Retina (tissue), 1 donor: ENCODE data around the gene FBXL7.
"Not testable (repeated sequence)": the region's sequence is repeated elsewhere in the genome, so short reads cannot be mapped to it uniquely, and the experiment has no call there.

Source experiments
- DNase-seq: peaks from one replicate; pipeline ENCODE4 v3.0.0-alpha.2; 2016

FBXL7 gene

DNA sequence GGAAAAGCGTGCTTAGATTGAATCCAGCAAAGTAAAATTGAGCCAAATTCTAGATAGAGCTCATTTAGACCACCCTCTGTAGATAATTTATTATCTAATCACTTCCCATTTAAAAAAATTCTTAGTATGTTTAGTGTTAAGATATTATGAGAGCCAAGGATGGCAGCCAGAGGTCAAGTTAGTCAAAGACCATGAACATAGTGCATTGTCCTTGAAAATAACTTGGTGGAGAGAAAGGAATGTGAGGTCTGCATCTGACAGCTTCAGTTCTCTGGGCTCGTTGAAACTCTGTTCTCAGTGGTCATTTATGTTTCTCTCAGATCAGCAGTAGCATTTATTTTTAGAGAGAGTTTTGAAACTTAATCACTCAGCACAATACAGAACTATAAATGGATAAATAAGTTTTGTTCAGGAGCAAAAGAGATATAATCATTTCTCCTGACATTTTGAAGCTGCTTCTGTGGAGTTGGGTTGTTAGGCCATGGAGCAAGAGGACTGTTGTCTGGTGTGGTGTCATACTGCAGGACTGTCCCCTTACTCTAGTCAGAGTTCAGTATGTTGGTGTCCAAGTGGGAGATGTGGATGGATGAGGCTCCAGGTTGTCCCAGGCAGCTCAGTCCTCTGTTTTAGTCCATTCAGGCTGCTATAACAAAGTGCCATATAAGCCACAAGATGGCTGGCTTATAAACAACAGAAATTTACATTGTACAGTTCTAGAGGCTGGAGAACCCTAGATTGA lies 337.7 kb downstream of the FBXL7 start:
- DNase-seq: no peak

DNA sequence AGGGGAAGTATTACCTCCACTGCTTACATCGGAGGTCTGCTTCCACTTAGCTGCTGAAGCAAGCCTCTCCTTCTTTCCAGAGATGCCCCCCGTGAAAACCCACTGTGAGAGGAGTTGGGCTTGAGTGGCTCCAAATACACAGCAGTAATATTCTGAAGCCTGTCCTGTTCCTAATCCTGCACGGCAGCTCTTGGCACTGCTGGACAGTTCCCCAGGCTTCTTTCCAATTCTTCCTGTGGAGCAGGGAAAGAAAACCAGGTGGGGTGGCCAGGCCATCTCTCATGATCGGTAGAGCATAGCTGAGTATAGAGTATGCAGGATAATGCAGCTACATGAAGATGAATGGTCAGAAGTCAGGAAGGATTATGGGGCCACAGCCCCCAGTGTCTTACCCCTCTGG lies 344.3 kb downstream of the FBXL7 start:
- no peak for DNase-seq

DNA sequence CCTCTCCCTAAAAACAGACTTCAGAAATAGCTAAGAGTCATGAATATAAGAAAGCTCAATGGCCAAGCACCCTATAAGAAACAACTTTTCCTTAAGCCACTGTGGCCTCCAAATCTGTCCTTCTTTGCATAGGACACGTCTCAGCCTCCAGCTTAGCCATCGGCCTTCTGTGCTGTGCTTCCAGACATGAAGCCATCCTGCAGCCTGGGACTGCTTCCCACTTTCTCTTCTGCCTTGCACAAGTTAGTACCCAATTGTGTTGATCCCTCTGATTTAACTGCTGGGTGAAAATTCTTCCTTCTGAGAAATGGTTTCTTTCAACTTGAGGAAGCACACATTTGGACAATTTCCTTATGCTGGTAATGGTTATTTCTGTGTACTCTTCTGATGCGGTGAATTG lies 344.9 kb downstream of the FBXL7 start:
- DNase-seq: no peak

DNA sequence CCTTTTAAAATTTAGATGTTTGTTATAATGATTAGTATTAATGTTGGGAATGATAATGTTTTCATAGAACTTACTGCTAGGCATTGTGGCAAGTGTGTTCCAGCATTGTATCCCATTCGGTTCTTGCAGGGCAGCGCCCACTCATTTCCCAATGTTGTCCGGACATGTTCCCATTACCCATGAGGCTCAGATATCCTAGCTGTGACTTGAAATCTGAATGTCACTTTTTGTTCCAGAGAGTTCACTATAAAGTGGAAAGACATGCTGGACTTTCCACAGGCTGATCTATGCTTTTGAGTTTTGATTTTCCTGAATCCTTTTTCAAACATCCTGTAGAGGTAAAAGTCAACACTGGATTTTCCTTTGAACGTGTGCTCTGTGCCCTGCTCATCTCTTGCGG lies 350.6 kb downstream of the FBXL7 start:
- no peak for DNase-seq

DNA sequence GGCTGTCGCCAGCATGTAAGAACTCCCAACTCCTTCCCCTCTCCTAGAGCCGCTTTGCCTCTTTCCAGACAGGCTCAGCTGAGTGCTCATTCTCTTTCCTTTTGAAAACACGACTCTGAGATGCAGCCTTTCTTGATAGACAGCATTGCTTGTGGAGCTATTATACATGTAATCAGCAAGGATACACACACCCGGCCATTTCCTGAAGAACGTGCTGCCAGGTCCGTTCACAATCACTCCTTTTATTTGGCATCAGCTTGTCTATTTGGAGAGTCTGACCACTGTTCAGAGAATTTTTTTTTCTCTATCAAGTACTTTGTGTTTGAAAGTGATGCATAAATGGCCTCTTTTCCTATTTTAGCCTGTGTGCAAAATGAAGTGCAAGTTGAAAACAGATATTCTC lies 351.0 kb downstream of the FBXL7 start:
- DNase-seq: no peak

DNA sequence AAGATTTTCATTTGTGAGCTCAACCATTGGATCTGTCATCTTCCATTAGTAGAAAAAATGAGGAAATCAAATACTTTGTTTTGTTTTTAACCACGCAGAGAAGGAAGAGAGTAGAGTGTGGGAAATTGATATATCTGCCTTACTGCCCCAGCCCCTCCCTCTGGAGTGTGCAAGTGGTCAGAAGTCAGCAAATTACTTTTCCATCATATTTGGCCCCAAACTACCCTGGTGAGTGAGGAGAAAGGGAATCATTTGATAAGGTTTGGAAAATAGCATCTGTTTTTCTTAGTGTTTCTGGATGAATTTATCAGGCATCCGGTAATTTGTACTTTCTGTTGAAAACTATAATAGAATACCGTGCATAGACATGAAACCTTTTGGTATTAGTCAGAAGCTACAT lies 352.2 kb downstream of the FBXL7 start:
- DNase-seq: no peak

DNA sequence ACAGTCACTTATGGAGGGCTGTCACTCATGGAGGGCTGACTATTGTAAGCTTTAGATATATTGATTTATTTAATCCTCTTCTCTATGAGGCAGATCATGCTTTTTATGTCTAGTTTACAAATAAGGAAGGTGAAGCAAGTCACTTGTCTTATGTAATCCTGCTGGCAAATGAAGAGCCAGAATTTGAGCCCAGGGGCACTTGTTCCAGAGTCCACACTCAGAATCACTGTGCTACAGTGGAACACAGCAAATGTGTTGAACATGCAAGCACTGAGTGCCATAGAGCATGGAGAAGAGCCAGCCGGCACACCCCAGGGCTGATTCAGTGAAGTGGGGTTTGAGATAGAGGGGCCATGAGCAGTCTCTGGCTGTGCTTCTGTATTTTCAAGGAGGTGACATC lies 353.0 kb downstream of the FBXL7 start:
- no peak for DNase-seq

DNA sequence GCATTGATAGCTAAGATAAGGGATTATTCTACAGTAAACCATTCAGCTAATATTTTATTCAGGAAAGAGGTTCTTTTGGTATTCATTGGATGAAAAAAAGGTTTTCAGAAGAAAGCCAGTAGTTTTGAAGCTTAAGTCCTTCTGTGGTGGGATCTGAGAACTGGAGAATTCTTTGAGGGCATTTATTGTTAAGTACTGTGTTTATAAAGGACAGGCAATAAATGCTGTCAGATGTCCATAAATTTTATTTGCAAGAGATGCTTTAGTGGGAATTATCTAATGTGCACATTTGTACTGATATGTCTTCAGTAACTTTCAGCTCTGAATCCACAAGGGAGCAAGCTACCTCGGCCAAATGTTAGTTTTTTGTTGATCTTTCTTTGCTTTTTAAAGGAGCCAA lies 358.3 kb downstream of the FBXL7 start:
- no peak for DNase-seq

DNA sequence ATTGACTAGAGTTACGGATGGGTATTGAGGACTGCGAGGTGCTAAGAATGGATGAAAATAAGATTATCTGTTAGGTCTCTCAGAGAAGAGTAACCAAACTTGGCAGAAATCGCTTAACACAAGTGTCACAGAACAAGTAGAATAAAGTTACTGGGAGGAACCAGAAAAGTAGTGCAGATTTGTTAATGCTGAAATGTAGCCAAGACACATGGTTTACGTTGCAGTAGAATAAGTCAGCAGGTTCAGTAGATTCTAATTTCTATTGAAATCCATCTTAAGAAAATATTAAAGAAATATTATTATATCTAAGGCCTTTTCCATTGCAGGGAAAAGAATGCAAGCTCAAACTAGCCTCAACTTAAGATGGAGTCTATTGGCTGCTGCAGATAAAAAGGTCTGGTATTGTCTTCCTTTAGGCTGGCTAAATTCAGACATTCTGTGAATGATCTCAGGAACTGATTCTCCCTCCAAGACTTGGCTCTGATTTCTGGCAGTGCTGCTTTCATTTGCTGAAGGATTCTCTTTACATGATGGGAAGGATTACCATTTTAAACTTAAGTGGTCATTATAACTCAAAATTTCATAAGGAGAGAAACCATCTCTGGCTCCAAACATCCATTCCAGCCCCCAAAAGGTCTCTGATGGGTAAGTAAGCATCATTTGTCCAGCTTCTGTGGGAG lies 364.7 kb downstream of the FBXL7 start:
- no peak for DNase-seq

DNA sequence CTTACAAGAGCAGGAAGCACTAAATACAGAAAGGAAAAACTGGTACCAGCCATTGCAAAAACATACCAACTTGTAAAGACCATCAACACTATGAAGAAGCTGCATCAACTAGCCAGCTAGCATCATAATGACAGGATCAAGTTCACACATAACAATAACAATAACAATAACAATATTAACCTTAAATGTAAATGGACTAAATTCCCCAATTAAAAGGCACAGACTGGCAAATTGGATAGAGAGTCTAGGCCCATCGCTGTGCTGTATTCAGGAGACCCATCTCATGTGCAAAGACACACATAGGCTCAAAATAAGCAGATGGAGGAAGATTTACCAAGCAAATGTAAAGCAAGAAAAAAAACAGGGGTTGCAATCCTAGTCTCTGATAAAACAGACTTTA lies 372.3 kb downstream of the FBXL7 start:
- not testable (repeated sequence) for DNase-seq

DNA sequence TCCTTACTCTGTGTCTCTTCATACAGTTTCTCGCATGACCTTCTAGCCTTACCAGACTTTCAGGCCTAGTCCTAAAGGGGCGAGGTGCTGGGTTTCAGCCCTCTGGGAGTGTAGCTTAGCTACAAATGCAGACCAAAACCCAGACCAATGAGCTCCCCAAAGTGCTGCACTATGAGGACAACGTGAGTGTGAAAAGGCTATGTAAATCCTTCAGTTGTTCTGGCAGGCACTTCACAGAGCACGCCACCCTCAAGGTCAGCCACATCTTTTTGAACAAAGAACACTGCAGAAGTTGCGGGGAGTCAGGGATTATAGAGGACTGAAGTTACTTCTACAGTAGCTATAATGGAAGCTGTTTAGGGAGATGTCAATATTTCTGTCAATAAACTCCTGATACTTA lies 377.9 kb downstream of the FBXL7 start:
- DNase-seq: no peak

DNA sequence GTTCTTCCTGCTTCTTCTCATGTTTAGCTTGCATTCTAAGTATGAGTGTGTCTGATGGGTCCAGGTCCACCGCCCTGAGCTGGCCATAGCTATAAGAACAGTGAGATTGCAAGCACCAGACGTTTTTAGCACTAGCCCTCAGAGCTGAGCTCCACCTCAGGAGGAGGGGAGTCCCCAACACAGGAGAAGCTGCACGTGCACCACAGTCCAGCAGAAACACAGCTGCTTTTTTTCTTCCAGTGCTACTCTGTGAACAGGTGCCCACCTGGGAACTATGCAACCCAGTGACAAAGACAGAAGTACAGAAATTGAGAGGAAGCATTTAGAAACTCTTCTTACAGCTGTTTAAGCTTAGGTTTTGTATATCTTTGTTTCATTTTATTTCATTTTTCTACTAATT lies 380.2 kb downstream of the FBXL7 start:
- no peak for DNase-seq

DNA sequence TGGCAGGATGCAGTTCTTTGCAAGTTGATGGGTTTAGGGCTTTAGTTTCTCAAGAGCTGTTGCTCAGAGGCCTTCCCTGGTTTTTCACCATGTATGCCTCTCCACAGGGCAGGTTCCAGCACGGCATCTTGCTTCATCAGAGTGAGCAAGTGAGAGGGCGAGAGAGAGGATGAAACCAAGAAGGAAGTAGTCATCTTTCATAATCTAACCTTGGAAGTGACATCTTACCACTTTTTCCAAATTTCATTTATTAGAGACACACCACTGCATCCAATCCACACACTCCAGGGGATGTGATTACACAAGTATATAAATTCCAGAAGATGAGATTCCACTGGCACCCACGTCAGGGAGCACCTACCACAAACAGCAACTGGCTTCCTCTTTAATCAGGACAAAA lies 385.2 kb downstream of the FBXL7 start:
- DNase-seq: no peak

DNA sequence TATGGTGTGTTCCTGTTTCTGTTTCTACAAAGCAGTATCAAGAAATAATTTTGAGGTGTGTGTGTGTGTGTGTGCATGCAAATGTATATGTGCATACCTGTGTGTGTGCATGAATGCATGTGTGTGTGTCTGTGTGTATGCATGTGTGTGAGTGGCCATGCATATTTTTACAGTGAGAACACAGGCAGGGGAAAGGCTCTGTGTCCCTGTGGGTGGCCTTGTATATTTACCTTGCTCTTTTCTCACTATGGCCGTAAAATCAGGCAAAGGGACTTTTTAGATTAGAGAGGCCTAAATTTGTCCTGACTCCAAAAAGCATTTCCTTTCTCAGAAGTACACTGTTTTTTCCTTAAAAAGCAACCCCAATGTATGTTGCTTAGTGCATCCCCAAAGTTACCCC lies 386.2 kb downstream of the FBXL7 start:
- no peak for DNase-seq

DNA sequence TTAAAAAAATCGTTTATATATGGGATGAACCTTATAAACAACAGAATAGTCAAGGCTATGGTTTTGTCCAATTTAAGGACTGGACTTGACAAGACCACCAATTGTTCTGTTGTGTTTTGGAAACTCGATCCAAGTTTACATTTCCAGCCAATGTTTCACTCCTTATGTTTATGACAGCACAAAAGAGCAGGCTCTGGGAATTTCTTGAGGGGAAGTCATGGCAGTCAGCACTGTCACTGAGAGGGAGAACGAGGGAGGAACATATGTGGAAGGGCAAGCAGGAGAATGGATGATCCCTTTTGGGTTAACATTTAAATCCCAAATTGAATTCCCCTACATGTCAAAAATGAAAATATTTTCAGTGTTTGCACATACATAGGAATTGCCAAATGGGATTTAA lies 387.1 kb downstream of the FBXL7 start:
- no peak for DNase-seq

DNA sequence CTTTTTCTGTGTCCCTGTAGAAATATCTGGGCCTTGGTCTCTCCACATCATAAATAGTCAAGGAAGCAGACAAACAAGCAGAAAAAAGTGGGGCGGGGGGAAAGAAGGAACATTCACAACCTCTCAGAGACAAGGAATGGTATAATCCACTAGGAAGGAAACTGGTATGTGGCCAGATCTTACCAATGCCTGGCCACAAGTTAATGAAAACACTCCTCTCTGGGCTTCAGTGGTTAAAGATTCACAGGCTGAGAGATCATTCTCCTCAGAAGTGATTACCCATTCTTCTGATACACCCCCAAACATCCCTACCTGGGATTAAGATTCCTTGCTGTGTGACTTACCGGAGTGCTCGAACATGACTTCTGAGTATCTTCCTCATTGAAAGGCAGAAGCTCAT lies 389.0 kb downstream of the FBXL7 start:
- DNase-seq: no peak

DNA sequence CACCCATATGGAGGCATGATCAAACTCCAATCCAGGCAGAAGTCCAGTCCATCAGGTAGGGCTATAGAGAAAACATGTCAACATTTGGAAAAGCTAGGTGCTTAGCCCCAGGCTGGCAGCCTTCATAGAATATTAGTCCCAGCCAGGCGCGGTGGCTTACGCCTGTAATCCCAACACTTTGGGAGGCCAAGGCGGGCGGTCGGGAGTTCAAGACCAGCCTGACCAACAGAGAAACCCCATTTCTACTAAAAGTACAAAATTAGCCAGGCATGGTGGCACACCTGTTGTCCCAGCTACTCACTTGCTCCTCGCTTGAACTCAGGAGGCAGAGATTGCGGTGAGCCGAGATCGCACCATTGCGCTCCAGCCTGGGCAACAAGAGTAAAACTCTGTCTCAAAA lies 393.9 kb downstream of the FBXL7 start:
- DNase-seq: no peak

DNA sequence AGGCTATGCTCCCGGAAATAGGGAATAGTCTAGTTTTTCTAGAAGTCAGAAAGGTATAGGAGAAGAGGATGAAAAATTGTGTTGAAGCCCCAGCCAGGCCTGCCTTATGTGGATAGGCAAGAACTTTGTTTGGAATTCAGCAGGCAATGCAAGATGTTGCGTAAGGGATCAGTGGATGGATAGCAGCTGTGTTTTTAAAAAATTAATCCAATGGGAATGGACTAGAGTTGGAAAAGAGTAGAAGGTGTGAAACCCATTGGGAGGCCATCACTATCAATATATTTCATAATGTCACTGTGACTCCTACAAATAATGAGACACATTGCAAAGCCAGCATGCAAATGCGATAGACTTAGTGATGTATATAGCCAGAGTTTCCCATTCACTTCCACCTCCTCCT lies 397.7 kb downstream of the FBXL7 start:
- no peak for DNase-seq

DNA sequence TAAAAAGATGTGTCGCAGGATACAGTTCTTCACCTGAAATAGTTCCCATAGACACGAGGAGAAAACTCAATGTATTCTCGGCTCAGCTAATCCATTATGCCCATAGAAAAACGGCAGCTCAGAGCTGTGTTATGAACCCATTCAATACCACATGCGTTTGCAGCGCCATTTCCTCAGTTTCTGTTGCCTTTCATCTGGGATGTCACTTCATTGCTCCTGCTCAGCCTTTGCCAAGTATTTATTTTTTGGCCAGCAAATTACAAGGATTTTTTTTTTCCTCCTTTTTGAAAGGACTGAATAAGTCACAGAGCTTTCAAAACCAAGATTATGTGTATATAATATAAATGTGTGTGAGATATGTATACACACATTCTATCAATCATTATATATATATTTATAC lies 398.7 kb downstream of the FBXL7 start:
- no peak for DNase-seq

DNA sequence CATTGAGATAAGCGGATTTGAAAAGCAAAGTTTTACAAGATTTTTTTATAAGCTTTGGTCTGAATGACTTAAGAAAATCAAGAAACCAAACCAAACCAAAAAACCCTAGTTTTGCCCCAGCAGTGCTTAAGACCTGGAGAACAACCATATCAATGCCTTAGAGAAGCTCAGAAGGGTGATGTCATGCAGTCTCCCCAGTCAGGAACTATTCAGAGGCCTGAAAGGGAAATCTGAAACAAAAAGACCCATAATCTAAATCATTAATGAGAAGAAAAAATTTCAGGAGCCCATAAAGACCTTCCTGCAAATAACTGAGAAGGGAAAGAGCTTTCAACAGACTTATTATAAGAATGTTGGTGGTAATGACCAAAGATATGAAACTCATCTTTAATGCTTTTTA lies 399.5 kb downstream of the FBXL7 start:
- no peak for DNase-seq

DNA sequence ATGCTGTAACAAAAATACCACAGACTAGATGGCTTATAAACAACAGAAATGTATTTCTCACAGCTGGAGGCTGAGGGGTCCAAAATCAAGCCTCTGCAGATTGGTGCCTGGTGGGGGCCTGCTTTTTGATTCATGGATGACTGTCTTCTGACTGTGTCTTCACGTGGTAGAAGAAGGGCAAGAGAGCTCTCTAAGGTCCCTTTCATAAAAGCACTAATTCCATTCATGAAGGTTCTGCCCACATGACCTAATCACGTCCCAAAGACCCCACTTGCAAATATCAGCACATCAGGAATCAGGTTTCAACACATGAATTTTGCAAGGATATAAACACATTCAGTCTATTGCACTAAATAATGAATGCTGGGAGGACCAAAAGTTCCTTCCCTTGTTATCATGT lies 401.2 kb downstream of the FBXL7 start:
- DNase-seq: no peak

DNA sequence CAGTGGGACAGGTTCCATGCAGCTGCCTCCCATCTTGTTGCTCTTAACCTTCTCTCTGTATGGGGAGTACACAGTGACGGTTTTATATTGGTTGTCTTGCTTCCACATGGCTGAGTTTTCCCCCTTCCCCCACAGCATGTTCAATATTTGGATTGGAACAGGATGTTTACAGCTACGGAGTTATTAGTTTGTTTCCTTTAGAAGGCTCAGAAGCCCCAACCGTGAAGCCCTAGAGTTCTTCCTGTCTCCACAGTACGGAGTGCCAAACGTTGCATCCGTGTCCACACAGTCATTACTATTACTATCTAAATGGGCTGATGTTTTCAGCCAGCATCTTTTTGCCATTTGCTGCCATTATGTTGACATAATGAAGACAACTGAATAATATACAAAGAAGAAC lies 402.1 kb downstream of the FBXL7 start:
- DNase-seq: no peak

DNA sequence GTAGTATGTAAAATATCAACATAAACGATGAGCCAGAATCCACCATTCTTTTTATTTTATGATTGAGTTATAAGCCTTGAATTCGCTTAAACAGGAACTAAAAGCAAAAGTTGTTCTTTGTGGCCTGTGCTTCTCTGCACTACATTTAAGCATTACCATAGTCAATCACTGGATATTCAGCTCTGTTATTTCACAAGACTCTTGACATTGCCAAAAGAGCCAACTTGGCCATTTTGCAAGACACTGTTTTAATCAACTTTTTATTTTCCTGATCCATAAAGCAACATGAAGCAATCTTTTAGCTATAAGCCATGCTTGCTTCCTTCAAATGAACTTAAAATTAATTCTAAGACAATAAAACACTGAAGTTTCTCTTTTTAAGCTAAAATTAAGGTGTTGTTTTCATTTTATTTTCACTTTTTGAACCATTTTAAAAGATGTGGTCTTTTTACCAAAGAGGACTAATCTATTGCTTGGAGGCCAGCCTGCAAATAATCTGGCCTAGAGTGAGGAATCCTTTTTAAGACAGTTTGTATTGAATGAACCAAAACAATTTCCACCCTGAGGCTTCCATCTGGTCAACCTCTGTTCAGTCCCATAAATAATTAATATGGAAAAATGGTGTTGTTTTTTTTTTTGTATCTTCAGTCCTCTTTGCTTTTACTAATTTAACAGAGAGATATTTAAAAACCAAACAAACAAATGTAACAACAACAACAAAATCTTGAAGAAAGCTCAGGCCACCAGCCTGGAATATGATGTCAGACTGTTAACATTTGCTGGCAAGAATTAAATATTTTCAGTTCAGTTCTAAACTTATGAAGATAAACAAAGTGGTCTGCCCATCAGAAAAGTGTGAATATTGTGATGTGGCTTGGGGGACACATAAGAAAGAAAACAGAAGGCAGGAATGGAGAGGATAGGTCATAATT lies 405.2 kb downstream of the FBXL7 start:
- no peak for DNase-seq

DNA sequence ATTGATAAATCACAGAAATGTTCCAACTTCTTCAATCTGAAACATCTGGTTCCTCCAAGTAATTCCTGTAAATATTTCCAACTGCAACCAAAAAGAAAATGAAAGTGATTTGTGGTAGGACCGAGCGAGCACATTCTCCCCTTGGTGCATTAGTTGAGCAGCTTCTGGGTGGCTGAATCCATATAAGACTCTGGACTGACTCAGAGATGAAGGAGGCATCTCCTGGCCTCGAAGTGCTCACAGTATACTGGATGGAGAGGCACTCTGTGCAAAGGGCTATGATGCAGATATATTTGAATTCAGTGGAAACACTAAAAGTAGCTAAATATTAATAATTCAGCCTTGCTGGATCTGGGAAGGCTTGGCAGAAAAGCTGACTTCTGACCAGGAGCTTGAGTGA lies 414.7 kb downstream of the FBXL7 start:
- no peak for DNase-seq
